NCI-H1092 (cell line): ENCODE data around the gene KRTAP12-1.
"Not testable (repeated sequence)": the region's sequence is repeated elsewhere in the genome, so short reads cannot be mapped to it uniquely, and the experiment has no call there.

Source experiments
- DNase-seq: peaks from one replicate; lab custom pipeline; 2025; lab: John Stamatoyannopoulos, UW

The KRTAP12-1 gene

DNA sequence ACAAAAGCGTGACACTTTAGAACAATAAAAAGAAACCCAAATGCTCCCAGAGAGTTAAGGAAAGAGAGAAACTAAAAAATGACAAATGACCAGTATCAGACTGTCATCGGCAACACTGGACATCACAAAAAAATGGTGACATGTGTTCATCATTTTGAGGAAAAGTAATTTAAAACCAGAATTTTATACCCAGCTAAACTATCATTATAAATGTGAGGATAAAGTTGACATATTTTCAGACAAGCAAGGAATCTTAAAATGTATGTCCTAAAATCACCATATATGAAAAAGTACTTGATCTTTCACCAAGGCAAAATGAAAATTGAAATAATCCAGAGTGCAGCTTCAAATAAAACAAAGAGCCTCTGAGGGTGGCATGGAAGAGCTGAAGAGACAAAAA, 37.1 kb downstream of the KRTAP12-1 start:
- no peak for DNase-seq

DNA sequence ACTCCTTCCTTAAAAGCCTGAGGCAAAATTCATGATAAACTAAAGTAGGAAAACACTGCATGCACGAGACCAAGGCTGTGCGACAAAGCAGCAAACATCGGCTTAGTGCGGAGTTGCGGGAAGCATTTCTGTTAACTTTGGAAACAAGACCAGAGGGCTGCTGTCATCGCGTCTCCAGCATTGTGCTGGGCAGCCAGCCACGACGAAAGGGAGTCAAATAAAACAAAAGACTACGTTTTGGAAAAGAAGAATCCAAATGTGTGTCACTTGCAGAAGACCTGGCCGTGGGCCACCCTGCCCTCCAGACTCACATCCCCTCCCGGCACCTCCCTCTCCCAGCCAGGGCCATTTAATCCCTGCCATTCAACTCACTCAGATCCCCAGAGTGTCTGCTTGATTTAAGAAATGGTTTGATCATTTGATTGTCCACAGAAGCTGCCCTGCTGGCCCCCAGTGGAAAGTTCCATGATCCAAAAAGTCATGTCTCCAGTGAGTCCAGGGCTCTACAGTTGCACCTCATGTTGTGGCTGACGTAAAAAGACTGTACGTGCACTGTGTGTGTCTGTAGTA, 38.1 kb downstream of the KRTAP12-1 start:
- no peak for DNase-seq

DNA sequence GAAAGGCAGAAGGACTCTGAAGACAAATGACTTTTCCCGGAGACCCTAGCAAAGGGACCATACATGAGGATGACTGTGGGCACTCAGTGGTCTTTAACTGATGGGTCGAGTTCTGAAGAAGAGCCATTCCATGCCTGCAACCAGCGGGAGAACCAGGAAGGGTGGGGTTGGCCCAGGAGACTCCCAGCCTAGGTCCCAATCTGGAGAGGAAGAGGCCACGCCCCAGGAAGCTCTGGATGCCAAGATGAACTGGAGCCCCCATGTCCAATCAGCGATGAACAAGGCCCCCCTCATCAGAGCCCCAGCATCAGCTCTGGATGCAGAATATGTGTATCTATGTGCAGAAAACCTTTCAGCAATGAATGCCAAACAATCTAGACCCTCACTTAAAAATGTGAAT, 41.2 kb downstream of the KRTAP12-1 start:
- DNase-seq, result no peak

DNA sequence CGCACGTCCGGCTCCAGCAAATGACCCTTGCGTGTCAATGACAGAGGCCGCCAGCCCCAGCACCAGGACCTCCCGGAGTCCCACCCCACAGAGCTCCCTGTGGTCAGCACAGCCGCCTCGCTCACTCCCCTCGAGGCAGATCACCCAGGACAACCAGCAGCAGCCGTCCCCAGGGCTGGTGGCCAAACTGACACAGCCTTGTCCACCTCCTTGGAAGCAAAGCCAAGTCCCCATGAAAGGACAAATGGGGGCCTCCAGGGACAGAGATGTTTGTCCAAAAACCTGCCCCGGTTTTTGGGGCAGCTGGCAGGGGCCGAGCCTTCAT, 42.7 kb downstream of the KRTAP12-1 start:
- no peak for DNase-seq

DNA sequence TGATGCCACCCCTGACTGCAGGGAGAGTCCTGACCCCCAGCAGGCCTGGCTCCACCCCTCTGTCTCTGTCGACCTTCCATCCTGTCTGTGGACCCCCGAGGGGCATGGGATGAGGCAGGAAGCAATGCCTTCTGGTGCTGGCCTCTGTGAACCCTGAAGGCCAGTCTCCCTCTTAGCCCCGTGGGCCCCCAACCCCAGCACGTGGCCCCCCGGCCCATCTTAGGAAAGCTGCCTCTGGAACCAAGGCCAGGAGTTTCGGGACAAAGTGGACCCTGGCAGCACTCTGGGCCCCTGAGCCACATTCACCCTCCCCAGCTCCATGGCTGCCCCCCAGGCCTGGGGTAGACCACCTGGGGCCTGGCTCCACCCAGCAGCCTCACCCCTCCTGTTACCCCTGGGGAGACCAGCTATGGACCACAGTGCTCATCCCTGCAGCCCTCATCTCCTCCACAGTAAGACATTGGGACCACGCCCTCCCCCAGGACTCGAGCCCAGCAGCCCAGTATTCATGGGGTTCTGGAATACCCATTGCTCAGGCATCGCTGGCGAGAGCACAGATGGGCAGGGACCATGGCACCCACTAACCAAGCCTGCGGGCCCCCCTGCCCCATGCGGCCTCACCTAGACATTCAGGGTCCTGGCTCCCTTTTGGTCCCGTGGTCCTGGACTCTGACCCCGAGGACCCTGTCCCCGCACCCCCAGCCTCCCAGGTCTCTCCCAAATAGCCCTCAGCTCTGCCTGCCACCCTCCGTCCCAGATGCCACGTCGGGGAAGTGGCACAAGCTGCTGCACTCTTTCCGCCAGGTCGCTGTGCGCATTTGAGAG, 43.2 kb downstream of the KRTAP12-1 start:
- DNase-seq, result not testable (repeated sequence)

DNA sequence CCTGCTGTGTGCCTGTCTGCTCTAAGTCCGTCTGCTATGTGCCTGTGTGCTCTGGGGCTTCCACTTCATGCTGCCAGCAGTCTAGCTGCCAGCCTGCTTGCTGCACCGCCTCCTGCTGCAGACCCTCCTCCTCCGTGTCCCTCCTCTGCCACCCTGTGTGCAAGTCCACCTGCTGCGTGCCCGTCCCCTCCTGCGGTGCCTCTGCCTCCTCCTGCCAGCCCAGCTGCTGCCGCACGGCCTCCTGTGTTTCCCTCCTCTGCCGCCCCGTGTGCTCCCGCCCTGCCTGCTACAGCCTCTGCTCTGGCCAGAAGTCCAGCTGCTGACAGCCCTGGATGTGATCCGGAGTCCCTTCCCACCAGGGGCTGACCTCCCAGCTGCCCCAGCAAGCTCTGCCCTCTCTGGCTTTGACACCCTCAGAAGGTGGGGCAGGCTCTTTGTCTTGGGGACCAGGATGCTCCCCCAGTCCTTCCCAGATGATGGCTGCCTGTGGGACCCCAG, 44.1 kb downstream of the KRTAP12-1 start:
- not testable (repeated sequence) for DNase-seq

DNA sequence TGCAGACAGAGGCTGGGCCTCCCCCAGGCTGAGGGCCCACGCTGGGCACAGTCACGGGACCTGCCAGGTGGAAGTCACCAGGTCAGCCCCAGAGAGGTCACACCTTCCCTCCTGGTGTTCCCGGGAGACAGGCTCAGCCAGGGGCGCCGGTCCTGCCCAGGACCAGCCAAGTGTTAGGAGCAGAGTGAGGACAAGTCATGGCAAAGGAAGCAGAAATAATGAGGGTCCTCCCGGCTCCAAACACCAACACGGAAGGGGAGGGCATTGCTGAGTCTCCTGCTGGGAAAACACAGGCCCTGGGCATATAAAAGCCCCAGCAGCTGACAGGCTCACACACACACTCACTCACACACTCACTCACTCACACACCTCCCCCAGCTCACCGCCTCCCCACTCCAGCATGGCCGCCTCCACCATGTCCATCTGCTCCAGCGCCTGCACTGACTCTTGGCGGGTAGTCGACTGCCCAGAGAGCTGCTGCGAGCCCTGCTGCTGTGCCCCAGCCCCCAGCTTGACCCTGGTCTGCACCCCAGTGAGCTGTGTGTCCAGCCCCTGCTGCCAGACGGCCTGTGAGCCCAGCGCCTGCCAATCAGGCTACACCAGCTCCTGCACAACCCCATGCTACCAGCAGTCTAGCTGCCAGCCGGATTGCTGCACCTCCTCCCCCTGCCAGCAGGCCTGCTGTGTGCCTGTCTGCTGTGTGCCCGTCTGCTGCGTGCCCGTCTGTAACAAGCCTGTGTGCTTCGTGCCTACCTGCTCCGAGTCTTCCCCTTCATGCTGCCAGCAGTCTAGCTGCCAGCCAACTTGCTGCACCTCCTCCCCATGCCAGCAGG, 44.7 kb downstream of the KRTAP12-1 start, which contains the start of gene KRTAP10-10:
Gene KRTAP10-10, plus strand, starts transcription at position 339 of the 833 bp plus-strand sequence. Its CDS starts 62 bp downstream, at position 401.
- DNase-seq, result no peak

DNA sequence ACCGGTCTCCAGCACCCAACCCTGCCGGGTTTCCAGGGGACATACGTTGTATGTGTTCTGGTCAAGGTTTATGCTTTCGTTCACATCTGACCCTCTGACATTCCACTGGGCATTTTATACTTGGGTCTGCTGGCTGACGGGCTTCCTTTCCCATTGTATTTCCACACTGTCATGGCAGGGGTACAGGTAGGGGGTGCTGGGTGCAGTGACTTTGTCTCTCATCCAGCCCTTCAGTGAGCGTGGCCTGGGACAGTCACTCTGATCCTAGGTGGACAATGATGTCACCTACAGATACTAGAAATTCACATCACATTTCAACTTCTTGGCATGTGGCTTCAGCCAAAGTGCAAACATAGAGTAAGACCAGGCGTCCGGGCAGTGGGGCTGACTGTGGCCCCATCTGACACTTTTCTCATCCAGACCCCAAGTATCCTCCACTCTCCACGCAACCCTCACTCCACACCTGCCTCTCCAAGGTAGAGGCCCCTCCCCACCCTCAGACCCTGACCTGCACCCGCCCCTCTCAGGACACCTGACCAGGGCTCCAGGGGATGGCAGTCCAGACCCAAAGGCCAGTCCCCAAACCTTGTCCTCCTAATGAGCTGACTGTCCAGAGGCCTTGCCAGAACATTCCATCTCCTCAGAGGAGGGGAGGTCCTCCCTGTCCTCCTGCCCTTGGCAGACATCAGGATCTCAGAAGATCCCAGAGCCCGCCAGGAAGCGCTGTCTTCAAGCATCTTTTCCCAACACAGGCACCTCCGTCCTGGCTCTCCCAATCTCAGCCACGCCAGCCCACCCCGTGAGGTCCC, 45.5 kb downstream of the KRTAP12-1 start:
- no peak for DNase-seq

DNA sequence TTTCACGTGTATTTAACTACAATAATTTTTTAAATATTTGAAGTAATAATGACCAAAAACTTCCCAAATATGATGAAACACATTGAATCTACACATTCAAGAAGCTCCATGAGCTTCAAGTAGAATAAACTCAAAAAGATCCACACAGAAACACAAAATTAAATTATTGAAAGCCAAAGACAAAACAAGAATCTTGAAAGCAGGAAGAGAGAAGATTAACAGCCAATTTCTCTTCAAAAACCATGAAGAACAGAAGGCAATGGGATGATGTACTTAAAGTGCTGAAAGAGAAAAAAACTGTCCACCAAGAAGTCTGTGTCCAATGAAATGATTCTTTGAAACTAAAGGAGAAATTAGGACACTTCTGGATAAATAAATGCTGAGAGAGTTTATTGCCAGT, 49.9 kb downstream of the KRTAP12-1 start:
- DNase-seq, result no peak
